HCT116 (cell line): ENCODE results near the gene MTX2.

Source experiments
- CEBPB ChIP-seq: IDR thresholded peaks from 2 replicates; pipeline ENCODE4 v1.6.1; 2012; ENCODE audit warnings: low read depth
- CTCF ChIP-seq, 3 experiments: fragments of 200-600 bp in 1 of 3; sonication (generic) in 1 of 3; IDR thresholded peaks in 2 of 3; conservative IDR thresholded peaks in 1 of 3; 2 replicates each; pipeline ENCODE4 v1.5.1; 2012 to 2017; ENCODE audit warnings: low read depth in 2 of 3, low read length in 2 of 3, antibody characterized with exemption in 1 of 3, borderline replicate concordance in 1 of 3, control low read depth in 1 of 3, mild to moderate bottlenecking in 1 of 3, mixed read lengths in 1 of 3, mixed run types in 1 of 3, moderate library complexity in 1 of 3; ENCODE audit not compliant: insufficient read depth in 1 of 3
- EZH2 ChIP-seq: fragments of 200-600 bp; sonication (generic); IDR thresholded peaks from 2 replicates; pipeline ENCODE4 v1.6.1; 2017; ENCODE audit warnings: antibody characterized with exemption, mixed run types
- EZH2phosphoT487 ChIP-seq: fragments of 200-600 bp; IDR thresholded peaks from 2 replicates; pipeline ENCODE4 v1.6.1; 2018; ENCODE audit warnings: antibody characterized with exemption, borderline replicate concordance
- FOSL1 ChIP-seq: IDR thresholded peaks from 2 replicates; pipeline ENCODE4 v1.6.1; 2012; ENCODE audit warnings: low read depth
- POLR2AphosphoS5 ChIP-seq: IDR thresholded peaks from 2 replicates; pipeline ENCODE4 v1.6.1; 2011; ENCODE audit warnings: mild to moderate bottlenecking, low read depth, low read length, moderate library complexity
- REST ChIP-seq: IDR thresholded peaks from 2 replicates; pipeline ENCODE4 v1.6.1; 2012; ENCODE audit warnings: low read depth
- SIN3A ChIP-seq: IDR thresholded peaks from 2 replicates; pipeline ENCODE4 v1.6.1; 2012; ENCODE audit warnings: low read depth

- TF ChIP-seq EZH2phosphoT487 (no peak), CEBPB (no peak), SIN3A (no peak), CTCF (IDR thresholded peaks at IDR 0.05 in 2 of 3, conservative IDR thresholded peaks at IDR 0.05 in 1 of 3; ENCODE audit: borderline replicate concordance in 1 of 3, insufficient read depth in 1 of 3, low read depth in 2 of 3, low read length in 2 of 3) (peak in 2 of 3 experiments; percentile 12 to 15; a peak in 1 of 6 replicates), REST (no peak), POLR2AphosphoS5 (no peak), FOSL1 (no peak), EZH2 (no peak)
Measured at GRCh38 chr2:176385838-176386237, 116.6 kb downstream of the MTX2 start.
